ENCODE data around the gene KIAA1143.

DNA sequence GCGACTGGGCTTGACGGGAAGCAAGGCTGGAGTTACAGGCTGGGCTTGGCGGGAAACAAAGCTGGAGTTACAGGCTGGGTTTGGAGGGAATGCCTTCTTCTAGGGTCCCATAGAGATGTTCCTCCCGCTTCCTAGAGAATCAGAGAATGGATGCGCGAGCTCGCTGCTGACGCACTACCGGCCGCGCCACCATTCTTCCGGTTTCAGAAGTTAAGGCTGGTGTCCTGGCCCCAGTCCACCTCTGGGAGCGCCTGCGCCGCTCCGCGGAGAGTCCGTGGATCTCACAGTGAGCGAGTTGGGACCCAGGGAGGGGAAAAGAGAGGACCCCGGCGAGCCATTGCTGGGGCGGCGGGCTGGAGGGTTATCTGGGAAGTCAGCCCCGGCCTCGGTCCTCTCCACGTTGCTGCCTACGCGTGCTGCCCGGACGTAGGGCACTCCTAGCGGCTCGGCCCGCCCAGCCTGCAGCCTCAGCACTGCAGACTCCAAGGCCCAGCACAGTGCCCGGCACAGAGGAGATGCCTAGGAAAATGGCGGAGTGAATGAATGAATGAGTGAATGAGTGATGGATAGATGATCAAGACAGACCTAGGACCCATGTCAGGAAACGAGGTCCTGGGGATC is 48.9 kb downstream of the KIAA1143 start, which contains the start of gene ZNF502:
- TF ChIP-seq, protein P1, sequence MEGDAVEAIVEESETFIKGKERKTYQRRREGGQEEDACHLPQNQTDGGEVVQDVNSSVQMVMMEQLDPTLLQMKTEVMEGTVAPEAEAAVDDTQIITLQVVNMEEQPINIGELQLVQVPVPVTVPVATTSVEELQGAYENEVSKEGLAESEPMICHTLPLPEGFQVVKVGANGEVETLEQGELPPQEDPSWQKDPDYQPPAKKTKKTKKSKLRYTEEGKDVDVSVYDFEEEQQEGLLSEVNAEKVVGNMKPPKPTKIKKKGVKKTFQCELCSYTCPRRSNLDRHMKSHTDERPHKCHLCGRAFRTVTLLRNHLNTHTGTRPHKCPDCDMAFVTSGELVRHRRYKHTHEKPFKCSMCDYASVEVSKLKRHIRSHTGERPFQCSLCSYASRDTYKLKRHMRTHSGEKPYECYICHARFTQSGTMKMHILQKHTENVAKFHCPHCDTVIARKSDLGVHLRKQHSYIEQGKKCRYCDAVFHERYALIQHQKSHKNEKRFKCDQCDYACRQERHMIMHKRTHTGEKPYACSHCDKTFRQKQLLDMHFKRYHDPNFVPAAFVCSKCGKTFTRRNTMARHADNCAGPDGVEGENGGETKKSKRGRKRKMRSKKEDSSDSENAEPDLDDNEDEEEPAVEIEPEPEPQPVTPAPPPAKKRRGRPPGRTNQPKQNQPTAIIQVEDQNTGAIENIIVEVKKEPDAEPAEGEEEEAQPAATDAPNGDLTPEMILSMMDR (IDR thresholded peaks at IDR 0.05): peak; percentile 27 to 63 (median 47)
- peak in 2 of 3 donors; percentile 61 to 63 for TF ChIP-seq POLR2A (IDR thresholded peaks at IDR 0.05)

Measured in body of pancreas (tissue), 4 donors.